SH-SY5Y (cell line): ENCODE results near the gene MED8.

Experiments
- GATA2 ChIP-seq: IDR thresholded peaks from 2 replicates; pipeline ENCODE4 v1.6.1; 2011; ENCODE audit warnings: mild to moderate bottlenecking, low read depth, low read length
- GATA3 ChIP-seq: IDR thresholded peaks from 2 replicates; pipeline ENCODE4 v1.6.1; 2011; ENCODE audit warnings: low read depth, mild to moderate bottlenecking, low read length, moderate library complexity

DNA sequence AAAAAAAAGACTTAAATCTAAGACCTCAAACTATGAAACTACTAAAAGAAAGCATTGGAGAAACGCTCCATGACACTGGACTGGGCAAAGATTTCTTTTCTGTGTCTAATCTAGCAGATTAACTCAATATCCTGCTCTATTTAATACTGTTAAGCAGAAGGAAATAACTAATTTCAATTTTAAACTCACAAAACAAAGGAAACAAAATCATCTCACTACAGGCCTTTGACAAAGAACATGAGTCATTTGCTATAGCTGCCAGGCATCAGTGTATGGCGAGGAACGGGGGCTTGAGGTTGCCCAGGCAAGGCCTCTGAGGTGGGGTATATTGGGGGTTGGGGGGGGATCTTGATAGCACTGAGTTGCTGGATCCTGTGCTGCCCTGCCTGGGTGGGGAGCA lies 21.0 kb upstream of the MED8 start:
- TF ChIP-seq GATA2: no peak
- TF ChIP-seq GATA3: no peak
